BLaER1 (cell line): Measurements from ENCODE around the gene WDR86.

Experiments
- H3K27ac ChIP-seq: shearing (Covaris generic); formaldehyde crosslinking; 2 replicates; pipeline ENCODE4 v1.8.1; 2022
- H3K27me3 ChIP-seq: shearing (Covaris generic); formaldehyde crosslinking; 2 replicates; pipeline ENCODE4 v1.8.1; 2022
- H3K36me3 ChIP-seq: shearing (Covaris generic); formaldehyde crosslinking; 2 replicates; pipeline ENCODE4 v1.8.1; 2022
- H3K4me1 ChIP-seq: shearing (Covaris generic); formaldehyde crosslinking; 2 replicates; pipeline ENCODE4 v1.8.1; 2022
- H3K4me2 ChIP-seq: shearing (Covaris generic); formaldehyde crosslinking; 2 replicates; pipeline ENCODE4 v1.8.1; 2022
- H3K4me3 ChIP-seq: shearing (Covaris generic); formaldehyde crosslinking; 2 replicates; pipeline ENCODE4 v1.8.1; 2022
- H3K9ac ChIP-seq: shearing (Covaris generic); formaldehyde crosslinking; 2 replicates; pipeline ENCODE4 v1.8.1; 2022
- H3K9me3 ChIP-seq: shearing (Covaris generic); formaldehyde crosslinking; 2 replicates; pipeline ENCODE4 v1.8.1; 2022
- H4K20me1 ChIP-seq: shearing (Covaris generic); formaldehyde crosslinking; 2 replicates; pipeline ENCODE4 v1.8.1; 2022
- Cebpa-rat ChIP-seq: shearing (Covaris generic); IDR thresholded peaks from 2 replicates; pipeline ENCODE4 v1.8.1; 2022

The WDR86 gene

GRCh38 chr7:151402029-151402835 is 7.6 kb downstream of the WDR86 start:
- H3K27me3 ChIP-seq = peaks cover 19% of the 10 kb centered on the region
- no peak overlapping the region for H3K4me3 ChIP-seq
- H3K36me3 ChIP-seq = no peaks in the 10 kb centered on the region
- 0 out of 2 replicates have a peak overlapping the region, but pooled peaks have one; percentile 11 for H3K27ac ChIP-seq
- H3K4me1 ChIP-seq = peaks cover 77% of the 10 kb centered on the region
- no peaks in the 10 kb centered on the region for H4K20me1 ChIP-seq
- no peak overlapping the region for H3K9ac ChIP-seq
- TF ChIP-seq Cebpa-rat = no peak
- H3K9me3 ChIP-seq = peaks cover 6% of the 10 kb centered on the region
- H3K4me2 ChIP-seq = peak overlapping the region; percentile 99

GRCh38 chr7:151400626-151401315 is 9.1 kb downstream of the WDR86 start:
- H3K27ac ChIP-seq = no peak overlapping the region

GRCh38 chr7:151399906-151400305 is 9.9 kb downstream of the WDR86 start:
- Histone ChIP-seq H3K9ac (no peak overlapping the region), H3K36me3 (no peaks in the 10 kb centered on the region), H3K4me3 (no peak overlapping the region), H3K9me3 (peaks cover 11% of the 10 kb centered on the region), H3K27me3 (no peaks in the 10 kb centered on the region), H4K20me1 (no peaks in the 10 kb centered on the region), H3K4me1 (peaks cover 60% of the 10 kb centered on the region), H3K4me2 (peak overlapping the region; percentile 66), H3K27ac (no peak overlapping the region)
- no peak for TF ChIP-seq Cebpa-rat

More at GRCh38 chr7:151400626-151401315, 9.1 kb downstream of the WDR86 start:
- Histone ChIP-seq H3K9ac (no peak overlapping the region), H3K4me3 (no peak overlapping the region), H3K9me3 (peaks cover 11% of the 10 kb centered on the region), H3K27me3 (peaks cover 4% of the 10 kb centered on the region), H3K4me1 (peaks cover 69% of the 10 kb centered on the region), H3K4me2 (peak overlapping the region; percentile 66), H3K36me3 (no peaks in the 10 kb centered on the region), H4K20me1 (no peaks in the 10 kb centered on the region)
- no peak for TF ChIP-seq Cebpa-rat

GRCh38 chr7:151399305-151399601 is 10.6 kb downstream of the WDR86 start:
- Histone ChIP-seq H4K20me1 (no peaks in the 10 kb centered on the region), H3K27me3 (no peaks in the 10 kb centered on the region), H3K4me3 (no peak overlapping the region), H3K36me3 (no peaks in the 10 kb centered on the region), H3K27ac (no peak overlapping the region), H3K4me1 (peaks cover 54% of the 10 kb centered on the region), H3K9ac (no peak overlapping the region), H3K9me3 (peaks cover 11% of the 10 kb centered on the region), H3K4me2 (peak overlapping the region; percentile 66)
- TF ChIP-seq Cebpa-rat = no peak

GRCh38 chr7:151398446-151399304 is 11.2 kb downstream of the WDR86 start:
- no peaks in the 10 kb centered on the region for H4K20me1 ChIP-seq
- H3K4me2 ChIP-seq = peak overlapping the region; percentile 66
- no peak overlapping the region for H3K9ac ChIP-seq
- H3K36me3 ChIP-seq = no peaks in the 10 kb centered on the region
- peaks cover 53% of the 10 kb centered on the region for H3K4me1 ChIP-seq
- H3K9me3 ChIP-seq = peaks cover 11% of the 10 kb centered on the region
- H3K27ac ChIP-seq = no peak overlapping the region
- H3K4me3 ChIP-seq = no peak overlapping the region
- TF ChIP-seq Cebpa-rat = no peak
- no peaks in the 10 kb centered on the region for H3K27me3 ChIP-seq

GRCh38 chr7:151397026-151397425 is 12.8 kb downstream of the WDR86 start:
- peaks cover 44% of the 10 kb centered on the region for H3K4me1 ChIP-seq
- H4K20me1 ChIP-seq = no peaks in the 10 kb centered on the region
- no peak for TF ChIP-seq Cebpa-rat
- H3K27ac ChIP-seq = no peak overlapping the region
- no peak overlapping the region for H3K9ac ChIP-seq
- H3K9me3 ChIP-seq = peaks cover 11% of the 10 kb centered on the region
- no peak overlapping the region for H3K4me3 ChIP-seq
- no peaks in the 10 kb centered on the region for H3K27me3 ChIP-seq
- H3K4me2 ChIP-seq = no peak overlapping the region
- H3K36me3 ChIP-seq = no peaks in the 10 kb centered on the region

GRCh38 chr7:151396328-151396970 is 13.4 kb downstream of the WDR86 start:
- Histone ChIP-seq H3K27ac (no peak overlapping the region), H3K9ac (no peak overlapping the region), H3K4me3 (no peak overlapping the region), H4K20me1 (no peaks in the 10 kb centered on the region), H3K36me3 (no peaks in the 10 kb centered on the region), H3K27me3 (no peaks in the 10 kb centered on the region), H3K4me2 (no peak overlapping the region), H3K4me1 (peaks cover 42% of the 10 kb centered on the region), H3K9me3 (peaks cover 11% of the 10 kb centered on the region)
- TF ChIP-seq Cebpa-rat = no peak

- no peak overlapping the region for H3K9ac ChIP-seq
- TF ChIP-seq Cebpa-rat = no peak
- H3K36me3 ChIP-seq = no peaks in the 10 kb centered on the region
- H4K20me1 ChIP-seq = no peaks in the 10 kb centered on the region
- H3K27ac ChIP-seq = no peak overlapping the region
- no peak overlapping the region for H3K4me2 ChIP-seq
- peaks cover 11% of the 10 kb centered on the region for H3K9me3 ChIP-seq
- H3K4me1 ChIP-seq = peaks cover 39% of the 10 kb centered on the region
- no peaks in the 10 kb centered on the region for H3K27me3 ChIP-seq
- no peak overlapping the region for H3K4me3 ChIP-seq
Observed at GRCh38 chr7:151395036-151395367, 14.8 kb downstream of the WDR86 start.
